Endothelial cell (in vitro differentiated cells): ENCODE data around the gene STARD13. TPM values are rescaled to one million over a fixed set of nuclear protein-coding genes. Genes with fewer than 3 reads are reported as not detected.

Experiments used
- DNase-seq: peaks from one replicate; pipeline ENCODE4 v3.0.0; 2021; ENCODE audit warnings: low spot score
- H3K27ac Mint-ChIP-seq: one replicate; pipeline ENCODE4 v1.8.0; 2021; ENCODE audit warnings: mixed read lengths, inconsistent platforms; ENCODE audit not compliant: unreplicated experiment
- H3K27me3 Mint-ChIP-seq: one replicate; pipeline ENCODE4 v1.8.0; 2021; ENCODE audit warnings: mild to moderate bottlenecking, moderate library complexity, mixed read lengths, inconsistent platforms; ENCODE audit not compliant: unreplicated experiment
- H3K36me3 Mint-ChIP-seq: one replicate; pipeline ENCODE4 v1.8.0; 2021; ENCODE audit warnings: mild to moderate bottlenecking, low read depth, mixed read lengths, inconsistent platforms; ENCODE audit not compliant: unreplicated experiment
- H3K4me1 Mint-ChIP-seq: one replicate; pipeline ENCODE4 v1.8.0; 2021; ENCODE audit warnings: mild to moderate bottlenecking, mixed read lengths, inconsistent platforms; ENCODE audit not compliant: unreplicated experiment
- H3K4me3 Mint-ChIP-seq: one replicate; pipeline ENCODE4 v1.8.0; 2021; ENCODE audit warnings: mild to moderate bottlenecking, mixed read lengths, inconsistent platforms; ENCODE audit not compliant: unreplicated experiment
- H3K9me3 Mint-ChIP-seq: one replicate; pipeline ENCODE4 v1.8.0; 2021; ENCODE audit warnings: mixed read lengths, inconsistent platforms; ENCODE audit not compliant: unreplicated experiment
- total RNA-seq: library from RNA; stranded (reverse); fragmentation: NEBNext Ultra II Directional; extraction: Animal tissue kit (Norgen Biotek cat#: 25700); gene quantifications from one replicate; pipeline ENCODE4 v1.2.1, GENCODE V29; 2021; ENCODE audit not compliant: unreplicated experiment
- TF ChIP-seq, protein P1 (sequence below): fragments of 200-600 bp; sonication (generic); IDR thresholded peaks from one replicate; pipeline ENCODE4 v1.5.0; 2021; ENCODE audit warnings: antibody characterized with exemption; ENCODE audit not compliant: unreplicated experiment

Gene STARD13
- total RNA-seq, 1 donor from 2014 or later = 63.8 TPM

DNA sequence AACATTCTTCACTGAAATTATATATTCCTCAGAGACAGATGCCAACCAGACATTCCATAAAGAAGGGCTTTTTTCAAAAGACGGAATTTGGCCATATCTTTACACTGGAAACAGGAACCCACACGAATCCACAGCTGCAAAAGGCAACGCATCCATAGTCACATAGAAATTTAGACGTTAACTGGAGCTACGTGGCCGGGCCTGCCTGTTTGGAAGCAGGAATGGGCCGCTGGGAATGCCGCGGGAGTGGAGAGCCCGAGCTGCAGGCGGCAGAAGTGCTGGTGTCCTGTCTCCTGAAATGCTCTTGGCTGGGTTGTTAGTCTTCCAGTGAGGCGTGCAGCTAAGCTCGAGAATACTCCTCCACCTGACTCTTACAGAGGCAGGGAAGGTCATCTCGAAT lies 147.1 kb downstream of the STARD13 start:
- no peaks in the 10 kb centered on the region for H3K4me1 Mint-ChIP-seq
- no peak overlapping the region for H3K4me3 Mint-ChIP-seq
- no peak overlapping the region for H3K27ac Mint-ChIP-seq
- H3K27me3 Mint-ChIP-seq = no peaks in the 10 kb centered on the region
- no peaks in the 10 kb centered on the region for H3K9me3 Mint-ChIP-seq
- H3K36me3 Mint-ChIP-seq = peaks cover 55% of the 10 kb centered on the region
- no peak for DNase-seq
- TF ChIP-seq, protein P1, sequence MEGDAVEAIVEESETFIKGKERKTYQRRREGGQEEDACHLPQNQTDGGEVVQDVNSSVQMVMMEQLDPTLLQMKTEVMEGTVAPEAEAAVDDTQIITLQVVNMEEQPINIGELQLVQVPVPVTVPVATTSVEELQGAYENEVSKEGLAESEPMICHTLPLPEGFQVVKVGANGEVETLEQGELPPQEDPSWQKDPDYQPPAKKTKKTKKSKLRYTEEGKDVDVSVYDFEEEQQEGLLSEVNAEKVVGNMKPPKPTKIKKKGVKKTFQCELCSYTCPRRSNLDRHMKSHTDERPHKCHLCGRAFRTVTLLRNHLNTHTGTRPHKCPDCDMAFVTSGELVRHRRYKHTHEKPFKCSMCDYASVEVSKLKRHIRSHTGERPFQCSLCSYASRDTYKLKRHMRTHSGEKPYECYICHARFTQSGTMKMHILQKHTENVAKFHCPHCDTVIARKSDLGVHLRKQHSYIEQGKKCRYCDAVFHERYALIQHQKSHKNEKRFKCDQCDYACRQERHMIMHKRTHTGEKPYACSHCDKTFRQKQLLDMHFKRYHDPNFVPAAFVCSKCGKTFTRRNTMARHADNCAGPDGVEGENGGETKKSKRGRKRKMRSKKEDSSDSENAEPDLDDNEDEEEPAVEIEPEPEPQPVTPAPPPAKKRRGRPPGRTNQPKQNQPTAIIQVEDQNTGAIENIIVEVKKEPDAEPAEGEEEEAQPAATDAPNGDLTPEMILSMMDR = no peak

DNA sequence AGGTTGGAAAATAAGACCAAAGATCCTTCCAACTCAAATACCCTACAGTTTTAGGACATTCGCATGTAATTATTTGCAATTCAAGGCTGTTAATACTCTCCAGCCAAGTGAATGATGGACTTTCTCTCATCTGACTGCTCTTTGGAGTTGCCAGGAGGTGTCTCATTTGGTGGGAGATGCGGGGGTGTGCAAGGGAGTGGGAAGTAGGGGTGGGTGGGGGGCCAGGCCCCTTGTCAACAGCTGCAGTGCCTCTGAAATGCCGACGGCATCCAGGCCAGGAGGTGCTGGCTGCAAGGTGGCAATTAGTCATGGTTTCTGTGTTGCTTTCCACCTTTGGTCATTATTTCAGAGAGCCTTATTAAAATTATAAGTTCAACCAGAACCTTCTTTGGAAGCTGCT lies 147.8 kb downstream of the STARD13 start:
- Mint-ChIP-seq H3K9me3 (no peaks in the 10 kb centered on the region), H3K4me3 (no peak overlapping the region), H3K4me1 (no peaks in the 10 kb centered on the region), H3K27me3 (no peaks in the 10 kb centered on the region), H3K27ac (no peak overlapping the region), H3K36me3 (peaks cover 52% of the 10 kb centered on the region)
- no peak for DNase-seq
- TF ChIP-seq, protein P1 = no peak

DNA sequence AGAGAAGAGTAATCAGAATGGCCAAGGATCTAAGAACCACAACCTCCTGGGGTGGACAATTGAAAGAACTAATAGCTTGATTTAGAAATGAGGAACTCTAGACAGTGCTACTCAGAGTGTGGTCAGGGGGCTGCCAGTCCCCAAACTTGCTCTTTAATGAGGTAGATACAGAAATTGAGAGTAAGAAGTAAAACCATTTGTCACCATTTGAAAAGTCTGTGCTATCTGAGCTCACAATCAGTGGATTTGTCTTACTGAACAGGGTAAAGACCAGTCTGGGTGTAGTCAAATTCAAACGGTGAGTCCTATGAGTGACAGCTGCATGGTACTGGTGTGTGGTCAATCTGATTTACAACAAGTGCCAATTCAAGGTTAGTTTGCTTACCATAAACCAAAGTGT lies 150.5 kb downstream of the STARD13 start:
- no peak overlapping the region for H3K27ac Mint-ChIP-seq
- TF ChIP-seq, protein P1 = no peak

DNA sequence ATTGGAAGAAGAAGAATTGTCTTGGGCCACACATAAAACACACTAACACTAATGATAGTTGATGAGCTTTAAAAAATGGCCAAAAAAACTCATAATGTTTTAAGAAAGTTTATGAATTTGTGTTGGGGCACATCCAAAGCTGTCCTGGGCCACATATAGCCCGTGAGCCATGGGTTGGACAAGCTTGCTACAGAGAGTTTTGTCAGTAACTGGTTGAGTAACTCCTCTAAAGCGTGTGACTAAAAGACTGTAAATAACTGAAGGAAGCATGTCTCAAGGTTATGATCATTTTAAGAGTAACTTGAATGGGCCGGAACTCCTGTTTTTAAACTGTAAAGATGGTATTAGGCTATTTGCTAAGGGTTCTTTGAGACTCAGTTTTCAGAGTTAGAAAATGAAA lies 151.3 kb downstream of the STARD13 start:
- no peak for DNase-seq
- Mint-ChIP-seq H3K27ac (no peak overlapping the region), H3K4me1 (no peaks in the 10 kb centered on the region), H3K27me3 (peaks cover 9% of the 10 kb centered on the region), H3K36me3 (peaks cover 57% of the 10 kb centered on the region), H3K4me3 (no peak overlapping the region), H3K9me3 (no peaks in the 10 kb centered on the region)
- TF ChIP-seq, protein P1 = no peak

More for the DNA sequence above, 150.5 kb downstream of the STARD13 start:
- no peaks in the 10 kb centered on the region for H3K9me3 Mint-ChIP-seq
- no peaks in the 10 kb centered on the region for H3K4me1 Mint-ChIP-seq
- peaks cover 6% of the 10 kb centered on the region for H3K27me3 Mint-ChIP-seq
- H3K4me3 Mint-ChIP-seq = no peak overlapping the region
- H3K36me3 Mint-ChIP-seq = peaks cover 54% of the 10 kb centered on the region
- DNase-seq = no peak

DNA sequence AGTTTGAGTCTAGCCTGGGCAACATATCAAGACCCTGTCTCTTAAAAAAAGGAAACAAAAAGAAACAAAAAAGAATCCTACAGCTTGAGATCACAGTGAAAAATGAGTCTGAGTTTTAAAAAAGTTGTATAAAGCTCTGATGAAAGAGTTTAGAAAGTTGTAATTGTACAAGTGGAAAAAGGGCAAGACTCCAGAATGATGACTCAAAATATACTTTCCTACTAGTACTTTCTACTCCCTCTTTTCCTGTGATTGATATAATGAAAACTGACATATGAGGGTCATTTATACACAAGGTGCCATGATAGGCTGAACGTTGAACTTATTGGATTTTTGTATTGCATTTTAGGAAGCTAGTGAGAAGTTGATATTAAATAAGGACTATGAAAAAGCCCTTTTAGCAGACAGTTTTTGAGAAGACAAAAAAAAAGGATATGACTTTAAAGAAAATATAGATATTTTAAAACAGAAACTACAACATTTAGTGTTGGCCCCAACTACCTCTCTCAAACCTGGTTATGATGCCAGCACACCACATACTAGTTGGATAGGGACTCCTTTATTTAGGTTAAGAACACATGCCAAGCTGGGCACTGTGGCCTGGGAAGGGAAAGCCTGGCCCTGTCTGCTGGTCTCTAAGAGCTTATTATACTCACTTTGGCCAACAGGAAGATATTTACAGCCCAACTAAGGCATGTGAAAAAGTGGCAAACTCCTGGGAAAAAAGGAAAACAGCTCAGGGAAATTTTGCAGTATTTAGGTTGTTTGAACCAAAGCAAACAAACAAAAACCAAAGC lies 152.7 kb downstream of the STARD13 start:
- Mint-ChIP-seq H3K27me3 (peaks cover 11% of the 10 kb centered on the region), H3K36me3 (peaks cover 59% of the 10 kb centered on the region), H3K27ac (no peak overlapping the region), H3K4me3 (no peak overlapping the region), H3K4me1 (no peaks in the 10 kb centered on the region), H3K9me3 (no peaks in the 10 kb centered on the region)
- no peak for DNase-seq
- TF ChIP-seq, protein P1 = no peak
